HG03280 (cell line): Measurements from ENCODE around the gene AURKA.
A peak's percentile ranks its signal among the peaks of the same experiment; 100 is the strongest.

Experiments
- ATAC-seq: cut with Tn5 transposase; IDR thresholded peaks from one replicate; pipeline ENCODE4 v1.9.1; 2021; ENCODE audit warnings: mild to moderate bottlenecking, moderate library complexity; ENCODE audit not compliant: unreplicated experiment

The AURKA gene

GRCh38 chr20:56392132-56392880, at the start of gene AURKA, which contains the start of gene CSTF1:
Gene AURKA (minus strand): TSS chr20:56392215. CDS start chr20:56388197, 4,018 bp downstream.
Gene CSTF1 (plus strand): TSS chr20:56392645. CDS start chr20:56395553, 2,908 bp downstream.
- peak; percentile 89 for ATAC-seq

- ATAC-seq: no peak
Observed at GRCh38 chr20:56440346-56441007, 48.5 kb upstream of the AURKA start.

GRCh38 chr20:56439771-56440291, 47.8 kb upstream of the AURKA start:
- no peak for ATAC-seq

- ATAC-seq: no peak
Observed at GRCh38 chr20:56438284-56438683, 46.3 kb upstream of the AURKA start.

GRCh38 chr20:56437196-56437960, 45.4 kb upstream of the AURKA start:
- no peak for ATAC-seq

- ATAC-seq: no peak
Observed at GRCh38 chr20:56433880-56434255, 41.9 kb upstream of the AURKA start.

GRCh38 chr20:56433221-56433879, 41.3 kb upstream of the AURKA start:
- ATAC-seq: no peak

GRCh38 chr20:56431471-56431870, 39.5 kb upstream of the AURKA start:
- no peak for ATAC-seq

GRCh38 chr20:56430957-56431356, 38.9 kb upstream of the AURKA start:
- no peak for ATAC-seq

GRCh38 chr20:56430461-56430860, 38.4 kb upstream of the AURKA start:
- no peak for ATAC-seq

GRCh38 chr20:56429941-56430340, 37.9 kb upstream of the AURKA start:
- ATAC-seq: no peak

- ATAC-seq: no peak
Observed at GRCh38 chr20:56429502-56429901, 37.5 kb upstream of the AURKA start.

- no peak for ATAC-seq
Observed at GRCh38 chr20:56428881-56429280, 36.9 kb upstream of the AURKA start.

- no peak for ATAC-seq
Observed at GRCh38 chr20:56428410-56428809, 36.4 kb upstream of the AURKA start.

GRCh38 chr20:56427797-56428196, 35.8 kb upstream of the AURKA start:
- ATAC-seq: no peak

- no peak for ATAC-seq
Observed at GRCh38 chr20:56426926-56427325, 34.9 kb upstream of the AURKA start.

- no peak for ATAC-seq
Observed at GRCh38 chr20:56426026-56426425, 34.0 kb upstream of the AURKA start.

GRCh38 chr20:56424931-56425330, 32.9 kb upstream of the AURKA start:
- no peak for ATAC-seq

- no peak for ATAC-seq
Observed at GRCh38 chr20:56423886-56424285, 31.9 kb upstream of the AURKA start.

GRCh38 chr20:56423211-56423610, 31.2 kb upstream of the AURKA start:
- no peak for ATAC-seq

- ATAC-seq: no peak
Observed at GRCh38 chr20:56422824-56423189, 30.8 kb upstream of the AURKA start.
